ENCODE data around the gene SDR39U1.

The SDR39U1 gene

GRCh38 chr14:24417832-24418491, 24.6 kb downstream of the SDR39U1 start:
- Histone ChIP-seq H3K79me2 (ENCODE audit: low read length) (no peaks in the 10 kb centered on the region), H3K9ac (ENCODE audit: low read length) (no peak overlapping the region), H4K20me1 (ENCODE audit: insufficient read depth, low read length) (no peaks in the 10 kb centered on the region), H3K4me2 (ENCODE audit: low read length) (no peak overlapping the region), H3K4me1 (ENCODE audit: low read length) (no peaks in the 10 kb centered on the region), H3K36me3 (replicated peaks; ENCODE audit: low read depth, low read length) (no peaks in the 10 kb centered on the region), H3K27ac (ENCODE audit: low read length) (no peak overlapping the region), H2AFZ (ENCODE audit: low read depth, low read length) (no peak overlapping the region), H3K4me3 (ENCODE audit: low read length) (no peak overlapping the region), H3K9me3 (ENCODE audit: insufficient read depth, low read length) (no peaks in the 10 kb centered on the region), H3K27me3 (ENCODE audit: low read depth, low read length) (no peaks in the 10 kb centered on the region)
- no peak for TF ChIP-seq EZH2phosphoT487 (IDR thresholded peaks at IDR 0.05; ENCODE audit: low read depth)
- TF ChIP-seq, protein P1, sequence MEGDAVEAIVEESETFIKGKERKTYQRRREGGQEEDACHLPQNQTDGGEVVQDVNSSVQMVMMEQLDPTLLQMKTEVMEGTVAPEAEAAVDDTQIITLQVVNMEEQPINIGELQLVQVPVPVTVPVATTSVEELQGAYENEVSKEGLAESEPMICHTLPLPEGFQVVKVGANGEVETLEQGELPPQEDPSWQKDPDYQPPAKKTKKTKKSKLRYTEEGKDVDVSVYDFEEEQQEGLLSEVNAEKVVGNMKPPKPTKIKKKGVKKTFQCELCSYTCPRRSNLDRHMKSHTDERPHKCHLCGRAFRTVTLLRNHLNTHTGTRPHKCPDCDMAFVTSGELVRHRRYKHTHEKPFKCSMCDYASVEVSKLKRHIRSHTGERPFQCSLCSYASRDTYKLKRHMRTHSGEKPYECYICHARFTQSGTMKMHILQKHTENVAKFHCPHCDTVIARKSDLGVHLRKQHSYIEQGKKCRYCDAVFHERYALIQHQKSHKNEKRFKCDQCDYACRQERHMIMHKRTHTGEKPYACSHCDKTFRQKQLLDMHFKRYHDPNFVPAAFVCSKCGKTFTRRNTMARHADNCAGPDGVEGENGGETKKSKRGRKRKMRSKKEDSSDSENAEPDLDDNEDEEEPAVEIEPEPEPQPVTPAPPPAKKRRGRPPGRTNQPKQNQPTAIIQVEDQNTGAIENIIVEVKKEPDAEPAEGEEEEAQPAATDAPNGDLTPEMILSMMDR (IDR thresholded peaks at IDR 0.05; ENCODE audit: low read depth, low read length) = no peak

DNA sequence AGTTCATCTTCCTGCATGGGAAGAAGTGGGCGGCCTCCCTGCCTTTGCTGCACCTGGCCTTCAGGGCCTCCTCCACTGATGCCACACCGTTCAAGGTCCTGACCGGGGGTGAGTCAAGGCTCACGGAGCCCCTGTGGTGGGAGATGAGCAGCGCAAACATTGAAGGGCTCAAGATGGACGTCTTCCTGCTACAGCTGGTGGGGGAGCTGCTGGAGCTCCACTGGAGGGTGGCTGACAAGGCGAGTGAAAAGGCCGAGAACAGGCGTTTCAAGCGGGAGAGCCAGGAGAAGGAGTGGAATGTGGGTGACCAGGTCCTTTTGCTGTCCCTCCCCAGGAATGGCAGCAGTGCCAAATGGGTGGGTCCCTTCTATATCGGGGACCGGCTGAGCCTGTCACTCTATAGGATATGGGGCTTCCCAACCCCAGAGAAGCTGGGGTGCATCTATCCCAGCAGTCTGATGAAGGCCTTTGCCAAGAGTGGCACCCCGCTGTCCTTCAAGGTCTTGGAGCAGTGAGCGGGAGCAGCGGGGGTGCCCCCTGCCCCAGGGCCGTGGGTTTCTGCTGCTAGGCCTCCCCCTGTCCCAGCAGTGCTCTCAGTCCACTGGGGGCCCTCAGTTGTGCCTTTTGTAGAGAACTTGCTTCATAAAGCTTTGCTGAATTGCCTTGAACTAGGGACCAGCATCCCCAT, 25.5 kb downstream of the SDR39U1 start:
- Histone ChIP-seq H2AFZ (ENCODE audit: low read depth, low read length) (no peak overlapping the region), H4K20me1 (ENCODE audit: insufficient read depth, low read length) (no peaks in the 10 kb centered on the region), H3K4me2 (ENCODE audit: low read length) (no peak overlapping the region), H3K4me3 (ENCODE audit: low read length) (no peak overlapping the region), H3K4me1 (ENCODE audit: low read length) (no peaks in the 10 kb centered on the region), H3K36me3 (replicated peaks; ENCODE audit: low read depth, low read length) (no peaks in the 10 kb centered on the region), H3K27me3 (ENCODE audit: low read depth, low read length) (no peaks in the 10 kb centered on the region), H3K79me2 (ENCODE audit: low read length) (no peaks in the 10 kb centered on the region), H3K9ac (ENCODE audit: low read length) (no peak overlapping the region), H3K9me3 (ENCODE audit: insufficient read depth, low read length) (no peaks in the 10 kb centered on the region), H3K27ac (ENCODE audit: low read length) (no peak overlapping the region)
- TF ChIP-seq EZH2phosphoT487 (IDR thresholded peaks at IDR 0.05; ENCODE audit: low read depth) = no peak
- TF ChIP-seq, protein P1 (IDR thresholded peaks at IDR 0.05; ENCODE audit: low read depth, low read length) = no peak

- H3K4me1 ChIP-seq (ENCODE audit: low read length) = no peaks in the 10 kb centered on the region
These were observed 26.2 kb downstream of the SDR39U1 start for GRCh38 chr14:24416254-24416931.

More at GRCh38 chr14:24416254-24416931, 26.2 kb downstream of the SDR39U1 start:
- H3K4me3 ChIP-seq (ENCODE audit: low read length) = no peak overlapping the region
- H4K20me1 ChIP-seq (ENCODE audit: insufficient read depth, low read length) = no peaks in the 10 kb centered on the region
- H3K27me3 ChIP-seq (ENCODE audit: low read depth, low read length) = no peaks in the 10 kb centered on the region
- no peak overlapping the region for H3K4me2 ChIP-seq (ENCODE audit: low read length)
- H3K79me2 ChIP-seq (ENCODE audit: low read length) = no peaks in the 10 kb centered on the region
- H3K36me3 ChIP-seq (replicated peaks; ENCODE audit: low read depth, low read length) = no peaks in the 10 kb centered on the region
- H3K9me3 ChIP-seq (ENCODE audit: insufficient read depth, low read length) = no peaks in the 10 kb centered on the region
- no peak for TF ChIP-seq EZH2phosphoT487 (IDR thresholded peaks at IDR 0.05; ENCODE audit: low read depth)
- TF ChIP-seq, protein P1 (IDR thresholded peaks at IDR 0.05; ENCODE audit: low read depth, low read length) = no peak
- H2AFZ ChIP-seq (ENCODE audit: low read depth, low read length) = no peak overlapping the region
- H3K9ac ChIP-seq (ENCODE audit: low read length) = no peak overlapping the region
- H3K27ac ChIP-seq (ENCODE audit: low read length) = no peak overlapping the region
